ENCODE results near the gene MAGEB2. TPM values are rescaled to one million over a fixed set of nuclear protein-coding genes. Genes with fewer than 3 reads are reported as not detected.

Gene MAGEB2
- total RNA-seq, 2 experiments from 2014 or later = not detected

DNA sequence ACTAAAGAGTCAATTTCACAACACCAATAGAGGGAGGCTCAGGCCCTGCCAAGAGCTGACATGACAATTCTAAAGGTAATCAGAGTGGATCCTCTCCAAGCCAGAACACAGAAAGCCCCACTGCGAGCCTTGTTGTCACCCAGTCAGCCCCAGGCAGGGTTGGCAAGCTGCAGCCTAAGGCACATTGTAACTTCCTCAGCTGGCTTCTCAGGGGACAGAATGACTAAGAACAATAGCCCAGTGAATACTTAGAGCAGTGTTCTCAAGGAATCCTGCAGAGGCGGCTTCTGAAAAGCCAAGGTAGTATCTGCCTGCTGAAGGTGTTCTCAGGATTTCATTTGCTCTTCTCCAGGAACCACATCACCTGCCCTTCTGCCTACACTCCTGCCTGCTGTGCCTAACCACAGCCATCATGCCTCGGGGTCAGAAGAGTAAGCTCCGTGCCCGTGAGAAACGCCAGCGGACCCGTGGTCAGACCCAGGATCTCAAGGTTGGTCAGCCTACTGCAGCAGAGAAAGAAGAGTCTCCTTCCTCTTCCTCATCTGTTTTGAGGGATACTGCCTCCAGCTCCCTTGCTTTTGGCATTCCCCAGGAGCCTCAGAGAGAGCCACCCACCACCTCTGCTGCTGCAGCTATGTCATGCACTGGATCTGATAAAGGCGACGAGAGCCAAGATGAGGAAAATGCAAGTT lies 26.5 kb downstream of the MAGEB2 start, which contains the start of gene MAGEB4:
Gene MAGEB4 (plus strand): TSS at position 277 of the 692 bp plus-strand sequence. CDS start 136 bp downstream, at position 413.
- ATAC-seq (ENCODE audit: low read depth) (no peak), DNase-seq (no peak)
- Mint-ChIP-seq H3K36me3 (no peaks in the 10 kb centered on the region), H3K9me3 (no peaks in the 10 kb centered on the region), H3K4me3 (no peak within 1 kb of the TSS), H3K27ac (no peak within 1 kb of the TSS), H3K4me1 (no peaks in the 10 kb centered on the region), H3K27me3 (no peaks in the 10 kb centered on the region)
- POLR2A ChIA-PET = no interaction called here

DNA sequence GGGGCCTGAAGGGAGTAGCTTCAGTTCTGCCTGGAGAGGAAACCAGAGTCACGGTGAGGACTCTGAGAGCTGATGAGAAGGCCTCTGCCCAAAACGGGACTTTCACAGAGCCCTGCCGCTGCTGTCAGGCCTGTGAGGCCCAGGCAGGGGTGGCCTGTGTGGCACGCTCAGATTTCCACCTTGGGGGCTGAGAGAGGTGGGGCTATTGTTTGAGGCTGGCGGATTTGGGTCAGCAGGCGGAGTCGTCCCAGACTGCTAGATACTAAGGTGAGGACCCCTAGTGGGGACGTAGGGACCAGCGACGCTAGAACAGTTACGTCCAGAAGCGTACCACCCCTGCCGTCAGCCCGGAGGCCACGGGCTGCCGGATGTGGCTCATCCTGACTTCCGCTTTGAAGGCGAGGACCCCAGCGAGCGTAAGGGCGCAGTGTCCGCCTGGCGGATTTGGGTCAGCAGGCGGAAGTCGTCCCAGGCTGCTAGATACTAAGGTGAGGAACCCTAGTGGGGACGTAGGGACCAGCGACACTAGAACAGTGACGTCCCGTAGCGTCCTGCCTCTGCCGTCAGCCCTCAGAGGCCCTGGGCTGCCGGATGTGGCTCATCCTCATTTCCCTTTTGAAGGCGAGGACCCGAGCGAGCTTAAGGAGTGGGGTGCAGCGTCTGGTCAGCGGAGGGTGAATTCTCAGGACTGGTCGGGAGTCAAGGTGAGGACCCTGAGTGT lies 31.6 kb downstream of the MAGEB2 start, which contains the start of gene MAGEB1:
Gene MAGEB1 (plus strand): TSS at position 378 of the 721 bp plus-strand sequence. CDS start 3,348 bp downstream, outside the sequence.
- Mint-ChIP-seq H3K4me3 (no peak within 1 kb of the TSS), H3K27ac (no peak within 1 kb of the TSS), H3K4me1 (no peaks in the 10 kb centered on the region), H3K36me3 (no peaks in the 10 kb centered on the region), H3K9me3 (no peaks in the 10 kb centered on the region), H3K27me3 (no peaks in the 10 kb centered on the region)
- ATAC-seq (ENCODE audit: low read depth) (no peak), DNase-seq (no peak)
- POLR2A ChIA-PET = no interaction called here

DNA sequence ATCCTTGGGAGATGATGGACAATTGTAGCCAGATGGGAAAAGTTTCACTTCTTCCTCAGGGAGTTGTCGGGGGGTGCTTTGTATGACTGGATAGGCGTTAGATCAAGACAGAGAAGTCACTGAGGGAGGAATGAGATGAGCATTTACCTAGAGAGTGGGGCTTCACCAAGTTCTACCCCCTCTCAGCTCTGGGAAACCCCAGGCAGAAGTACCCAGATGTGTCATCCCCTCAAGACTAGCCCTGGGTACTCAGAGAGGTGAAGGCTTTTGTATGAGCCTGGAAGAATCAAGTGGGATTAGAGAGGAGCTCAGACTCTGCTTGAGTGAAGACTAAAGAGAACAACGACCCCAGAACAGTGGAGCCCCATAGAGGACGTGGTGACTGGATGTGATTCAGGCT lies 33.5 kb downstream of the MAGEB2 start:
- DNase-seq (no peak), ATAC-seq (ENCODE audit: low read depth) (no peak)
- POLR2A ChIA-PET = no interaction called here
- H3K4me3 Mint-ChIP-seq = no peak overlapping the region
- no peaks in the 10 kb centered on the region for H3K4me1 Mint-ChIP-seq
- no peaks in the 10 kb centered on the region for H3K27me3 Mint-ChIP-seq
- no peaks in the 10 kb centered on the region for H3K36me3 Mint-ChIP-seq
- no peak overlapping the region for H3K27ac Mint-ChIP-seq
- no peaks in the 10 kb centered on the region for H3K9me3 Mint-ChIP-seq

DNA sequence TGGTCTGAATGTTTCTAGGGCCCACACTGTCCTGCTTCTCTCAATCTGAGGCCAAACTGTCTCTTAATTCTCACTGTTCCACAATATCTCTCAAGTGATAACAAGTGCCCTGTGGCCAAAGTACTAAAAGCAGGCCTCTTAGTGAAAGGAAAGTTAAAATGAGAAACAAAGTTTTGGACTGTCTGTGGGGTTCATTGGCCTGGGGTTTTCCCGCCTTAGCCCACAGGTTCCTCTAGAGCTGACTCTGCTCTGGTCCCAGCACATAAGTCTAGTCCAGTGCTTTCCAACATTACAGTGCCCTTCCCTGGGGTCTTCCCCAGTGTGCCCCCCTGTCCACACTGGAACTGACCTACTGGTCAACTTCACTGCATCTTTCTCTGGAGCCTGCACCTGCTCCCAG lies 37.9 kb downstream of the MAGEB2 start:
- Mint-ChIP-seq H3K36me3 (no peaks in the 10 kb centered on the region), H3K27ac (no peak overlapping the region), H3K9me3 (no peaks in the 10 kb centered on the region), H3K27me3 (peaks cover 3% of the 10 kb centered on the region), H3K4me3 (no peak overlapping the region), H3K4me1 (no peaks in the 10 kb centered on the region)
- DNase-seq (no peak), ATAC-seq (ENCODE audit: low read depth) (no peak)
- POLR2A ChIA-PET = no interaction called here

DNA sequence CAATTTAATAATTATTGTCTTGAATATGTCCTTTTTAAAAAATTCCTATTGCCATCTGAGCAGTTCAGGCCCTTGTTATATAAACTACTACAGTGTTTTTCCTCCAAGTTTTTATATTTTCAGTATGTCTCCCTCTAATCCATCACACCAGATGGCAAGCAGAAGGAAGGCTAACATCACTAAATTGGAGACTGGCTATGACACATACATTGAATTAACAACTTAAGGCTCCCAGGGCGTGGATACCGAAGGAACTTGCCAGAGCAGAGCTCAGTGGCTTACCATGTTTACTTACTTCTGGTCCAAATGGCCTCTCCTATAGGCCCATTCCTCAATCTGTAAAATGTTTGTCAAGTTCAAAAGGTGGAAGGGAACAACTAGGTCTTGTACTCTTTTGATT lies 44.6 kb downstream of the MAGEB2 start:
- ATAC-seq (ENCODE audit: low read depth) (no peak), DNase-seq (no peak)
- Mint-ChIP-seq H3K4me1 (no peaks in the 10 kb centered on the region), H3K36me3 (no peaks in the 10 kb centered on the region), H3K27me3 (peaks cover 3% of the 10 kb centered on the region), H3K4me3 (no peak overlapping the region), H3K9me3 (no peaks in the 10 kb centered on the region), H3K27ac (no peak overlapping the region)
- POLR2A ChIA-PET = no interaction called here

DNA sequence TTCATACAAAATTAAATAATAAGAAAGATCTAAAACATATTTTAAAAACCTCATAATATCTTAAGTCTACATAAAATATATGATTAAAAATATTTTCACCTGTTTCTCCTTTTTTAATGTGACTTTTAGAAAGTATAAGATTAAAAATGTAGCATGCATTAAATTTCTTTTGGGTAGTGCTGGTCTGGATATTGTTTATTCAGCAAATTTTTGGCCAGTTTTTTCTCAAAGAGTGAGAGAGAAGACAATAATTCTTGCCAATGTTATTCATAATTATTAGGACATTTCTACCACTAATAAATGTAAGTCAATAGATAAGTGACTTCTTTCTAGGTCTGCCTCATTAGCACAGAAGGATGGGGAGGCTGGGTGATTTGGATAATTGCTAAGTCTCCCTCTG lies 45.6 kb downstream of the MAGEB2 start:
- ATAC-seq (ENCODE audit: low read depth) (no peak), DNase-seq (no peak)
- no peaks in the 10 kb centered on the region for H3K36me3 Mint-ChIP-seq
- POLR2A ChIA-PET = no interaction called here
- H3K27me3 Mint-ChIP-seq = peaks cover 3% of the 10 kb centered on the region
- H3K9me3 Mint-ChIP-seq = no peaks in the 10 kb centered on the region
- H3K4me1 Mint-ChIP-seq = no peaks in the 10 kb centered on the region
- H3K27ac Mint-ChIP-seq = no peak overlapping the region
- H3K4me3 Mint-ChIP-seq = no peak overlapping the region

DNA sequence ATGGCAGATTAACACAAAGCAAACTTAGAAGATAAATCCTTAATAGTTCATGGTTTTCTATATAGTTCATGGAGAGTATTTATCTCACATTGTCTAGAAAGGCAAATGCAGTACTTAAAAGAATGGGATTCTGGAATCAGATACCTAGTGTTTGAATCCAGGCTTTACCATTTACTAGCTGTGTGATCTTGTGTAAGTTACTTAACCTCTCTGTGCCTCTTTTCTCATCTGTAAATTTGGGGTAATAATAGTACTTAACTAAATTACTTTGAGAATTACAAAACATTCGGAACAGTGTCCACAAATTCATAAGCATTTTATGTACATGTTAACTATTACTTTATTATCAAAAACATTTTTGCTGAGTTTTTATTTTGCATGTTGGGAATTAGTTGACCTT lies 47.4 kb downstream of the MAGEB2 start:
- Mint-ChIP-seq H3K27me3 (no peaks in the 10 kb centered on the region), H3K4me3 (no peak overlapping the region), H3K9me3 (no peaks in the 10 kb centered on the region), H3K27ac (no peak overlapping the region), H3K36me3 (no peaks in the 10 kb centered on the region), H3K4me1 (no peaks in the 10 kb centered on the region)
- no peak for ATAC-seq (ENCODE audit: low read depth)
- POLR2A ChIA-PET = no interaction called here
- no peak for DNase-seq

Other genes with a start within 250 kb of the MAGEB2 start
- gene MAGEB3, start 15.1 kb downstream of the MAGEB2 start, total RNA-seq = not detected
- not detected for gene MAGEB4, start 26.4 kb downstream of the MAGEB2 start, total RNA-seq
- not detected for gene MAGEB1, start 31.6 kb downstream of the MAGEB2 start, total RNA-seq
- not detected for gene NR0B1, start 93.8 kb downstream of the MAGEB2 start, total RNA-seq